ENCODE data around the gene ZHX3. TPM values are rescaled to one million over a fixed set of nuclear protein-coding genes. Genes with fewer than 3 reads are reported as not detected.

ZHX3 gene
- total RNA-seq, 6 experiments from 2014 or later: 17.6 to 47.4 (median 26.2) TPM

GRCh38 chr20:41259309-41259708, 58.2 kb downstream of the ZHX3 start:
- Histone ChIP-seq H3K27me3 (no peaks in the 10 kb centered on the region), H3K9me3 (no peaks in the 10 kb centered on the region), H3K36me3 (no peaks in the 10 kb centered on the region), H3K4me1 (no peaks in the 10 kb centered on the region), H3K27ac (no peak overlapping the region), H3K4me3 (no peak overlapping the region)
- intact Hi-C loops (cut with DNase I): no loop called here
- DNase-seq: no peak
- no peak for ATAC-seq
- no peak for TF ChIP-seq POLR2A (IDR thresholded peaks at IDR 0.05)
- TF ChIP-seq CTCF (IDR thresholded peaks at IDR 0.05): no peak

GRCh38 chr20:41258474-41258873, 59.1 kb downstream of the ZHX3 start:
- Histone ChIP-seq H3K9me3 (no peaks in the 10 kb centered on the region), H3K27me3 (no peaks in the 10 kb centered on the region), H3K27ac (no peak overlapping the region), H3K36me3 (no peaks in the 10 kb centered on the region), H3K4me3 (no peak overlapping the region), H3K4me1 (no peaks in the 10 kb centered on the region)
- WGBS (ENCODE audit: insufficient coverage, low coverage, low lambda C conversion rate, missing lambda C conversion rate): 90% methylated on average over 3 of the region's 3 CpGs
- intact Hi-C loops (cut with DNase I): no loop called here
- ATAC-seq (no peak), DNase-seq (no peak)
- no peak for TF ChIP-seq CTCF (IDR thresholded peaks at IDR 0.05)
- no peak for TF ChIP-seq POLR2A (IDR thresholded peaks at IDR 0.05)

GRCh38 chr20:41256516-41256915, 61.0 kb downstream of the ZHX3 start:
- TF ChIP-seq POLR2A (IDR thresholded peaks at IDR 0.05) (no peak), CTCF (IDR thresholded peaks at IDR 0.05) (no peak)
- Histone ChIP-seq H3K36me3 (no peaks in the 10 kb centered on the region), H3K4me3 (no peak overlapping the region), H3K27ac (no peak overlapping the region), H3K27me3 (no peaks in the 10 kb centered on the region), H3K4me1 (no peaks in the 10 kb centered on the region), H3K9me3 (no peaks in the 10 kb centered on the region)
- DNase-seq (no peak), ATAC-seq (no peak)
- 94% methylated on average over 5 of the region's 5 CpGs for WGBS (ENCODE audit: insufficient coverage, low coverage, low lambda C conversion rate, missing lambda C conversion rate)
- intact Hi-C loops (cut with DNase I): no loop called here

GRCh38 chr20:41255655-41256054, 61.9 kb downstream of the ZHX3 start:
- DNase-seq (no peak), ATAC-seq (peak in 1 of 4 donors; percentile 28)
- TF ChIP-seq POLR2A (IDR thresholded peaks at IDR 0.05): no peak
- TF ChIP-seq CTCF (IDR thresholded peaks at IDR 0.05): no peak
- intact Hi-C loops (cut with DNase I): no loop called here
- Histone ChIP-seq H3K27ac (no peak overlapping the region), H3K27me3 (no peaks in the 10 kb centered on the region), H3K36me3 (no peaks in the 10 kb centered on the region), H3K4me3 (no peak overlapping the region), H3K4me1 (no peaks in the 10 kb centered on the region), H3K9me3 (no peaks in the 10 kb centered on the region)
- WGBS (ENCODE audit: insufficient coverage, low coverage, low lambda C conversion rate, missing lambda C conversion rate): 100% methylated on average over 1 of the region's 1 CpG

Measured in right lobe of liver (tissue), 6 donors.